GM04504 (cell line): ENCODE results near the gene LRRC37A3.
"Not testable (repeated sequence)": the region's sequence is repeated elsewhere in the genome, so short reads cannot be mapped to it uniquely, and the experiment has no call there.

Source experiments
- DNase-seq: peaks from one replicate; pipeline ENCODE4 v3.0.0-alpha.2; 2012; ENCODE audit warnings: low read depth

The LRRC37A3 gene

DNA sequence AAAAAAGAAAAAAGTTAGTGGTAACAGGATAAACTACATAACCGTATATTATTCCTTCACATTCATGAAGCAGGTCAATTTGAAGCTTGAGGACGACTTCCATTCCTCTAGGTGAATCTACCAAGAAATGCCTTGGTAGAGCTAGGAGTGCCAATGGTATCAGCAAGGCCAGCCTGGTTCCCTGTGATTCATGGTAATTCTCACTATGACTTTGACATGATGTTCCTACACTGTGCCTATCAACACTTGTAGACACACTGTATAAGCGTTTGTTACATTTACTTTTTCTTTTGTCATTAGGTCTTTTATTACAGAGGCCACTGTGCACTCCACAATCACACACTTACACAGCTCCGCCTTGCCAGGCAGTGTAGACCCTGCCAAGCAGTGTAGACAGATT lies 7.2 kb upstream of the LRRC37A3 start:
- DNase-seq: not testable (repeated sequence)

DNA sequence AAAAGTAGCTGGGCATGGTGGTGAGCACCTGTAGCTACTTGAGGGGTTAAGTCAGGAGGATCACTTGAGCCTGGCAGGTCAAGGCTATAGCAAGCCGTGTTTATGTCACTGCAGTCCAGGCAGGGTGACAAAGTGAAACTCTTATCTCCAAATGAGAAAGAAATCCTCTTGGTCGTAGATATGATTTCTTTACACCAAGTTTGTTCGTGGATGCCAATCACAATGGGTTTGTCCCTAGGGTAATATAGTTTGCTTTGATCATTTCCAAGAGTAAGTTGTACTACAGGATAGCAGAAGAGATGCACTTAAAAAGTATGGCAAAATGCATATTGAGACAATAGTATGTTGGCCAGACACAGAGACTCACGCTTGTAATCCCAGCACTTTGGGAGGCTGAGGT lies 6.0 kb upstream of the LRRC37A3 start:
- DNase-seq: not testable (repeated sequence)

DNA sequence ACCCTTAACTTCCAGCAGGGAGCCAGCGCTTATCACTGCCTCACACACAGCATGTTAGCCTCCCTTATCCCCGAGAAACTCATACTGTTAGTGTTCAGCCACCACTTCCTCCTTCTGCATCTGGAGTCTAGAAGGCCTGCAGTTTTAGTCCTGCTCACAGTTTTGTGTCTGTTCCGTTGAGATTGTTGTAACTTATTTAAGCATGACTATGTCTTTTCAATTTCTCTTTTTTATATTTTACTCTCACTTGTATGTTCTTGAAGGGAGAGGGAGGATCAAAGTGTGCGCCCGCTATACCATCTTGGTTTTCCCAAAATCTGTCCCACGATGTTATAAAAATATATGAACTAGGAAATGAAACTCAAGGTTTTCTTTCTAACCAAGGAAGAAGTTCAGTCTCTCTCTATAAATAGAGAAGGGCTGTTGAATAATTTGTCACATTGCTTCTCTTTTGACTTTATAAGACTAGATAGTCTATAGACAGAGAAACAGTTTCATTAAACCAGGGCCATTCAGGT lies 3.8 kb upstream of the LRRC37A3 start:
- not testable (repeated sequence) for DNase-seq

DNA sequence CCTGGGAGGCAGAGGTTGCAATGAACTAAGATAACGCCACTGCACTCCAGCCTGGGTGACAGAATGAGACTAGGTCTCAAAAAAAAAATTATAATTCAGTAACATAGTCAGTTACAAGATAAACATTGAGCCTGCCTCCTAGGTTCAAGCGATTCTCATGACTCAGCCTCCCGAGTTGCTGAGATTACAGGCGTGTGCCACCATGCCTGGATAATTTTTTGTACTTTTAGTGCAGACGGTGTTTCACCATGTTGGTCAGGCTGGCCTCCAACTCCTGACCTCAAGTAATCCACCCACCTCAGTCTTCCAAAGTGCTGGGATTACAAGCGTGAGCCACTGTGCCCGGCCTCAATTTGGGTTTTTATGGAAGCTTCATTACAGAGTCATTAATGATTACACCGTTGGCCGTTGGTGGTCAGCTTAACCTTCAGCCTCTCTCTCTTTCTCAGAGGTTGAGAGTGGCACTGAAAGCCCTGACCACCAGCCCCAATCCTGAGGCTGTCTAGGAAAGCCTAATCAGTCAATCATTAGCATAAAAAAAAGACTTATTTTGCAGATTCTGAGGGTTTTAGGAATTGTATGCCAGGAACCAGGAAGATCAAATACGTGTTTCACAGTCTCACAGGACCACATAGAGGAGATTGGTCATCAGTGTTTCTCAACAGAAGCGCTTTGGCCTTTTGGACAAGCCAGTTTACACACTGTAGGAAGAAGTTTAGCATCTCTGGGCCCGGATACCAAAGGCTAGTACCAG lies 1.3 kb upstream of the LRRC37A3 start:
- no peak for DNase-seq

DNA sequence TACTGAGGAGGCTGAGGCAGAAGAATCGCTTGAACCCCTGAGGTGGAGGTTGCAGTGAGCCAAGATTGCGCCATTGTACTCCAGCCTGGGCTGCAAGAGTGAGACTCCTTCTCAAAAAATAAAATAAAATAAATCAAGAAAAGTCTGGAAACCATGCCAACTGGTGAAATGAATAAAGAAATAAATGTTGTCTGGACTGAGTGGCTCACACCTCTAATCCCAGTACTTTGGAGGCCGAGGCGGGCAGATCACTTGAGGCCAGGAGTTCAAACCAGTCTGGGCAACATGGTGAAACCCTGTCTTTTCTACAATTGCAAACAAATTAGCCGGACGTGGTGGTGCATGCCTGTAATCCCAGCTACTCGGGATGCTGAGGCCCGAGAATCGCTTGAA lies 744 bp upstream of the LRRC37A3 start:
- no peak for DNase-seq

DNA sequence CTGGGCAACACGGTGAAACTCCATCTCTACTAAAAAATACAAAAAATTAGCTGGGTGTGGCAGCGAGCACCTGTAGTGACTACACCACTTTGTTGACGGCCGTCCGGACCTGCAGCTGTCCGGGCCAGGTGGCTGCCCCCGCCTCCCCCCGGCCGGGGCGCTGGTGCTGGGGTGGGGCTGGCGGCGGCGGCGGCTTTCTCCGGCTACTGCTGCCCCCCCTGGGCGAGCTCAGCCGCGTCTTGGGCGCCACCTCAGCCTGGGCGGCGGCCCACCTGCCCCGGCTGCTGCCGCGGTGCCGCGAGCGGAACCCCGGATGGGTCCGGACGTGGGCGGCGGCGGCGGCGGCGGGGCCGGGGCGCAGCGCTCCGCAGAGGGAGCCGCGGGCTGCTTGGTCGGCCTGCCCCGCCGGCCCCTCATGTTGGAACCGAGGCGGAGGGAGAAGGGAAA lies 413 bp downstream of the LRRC37A3 start:
- not testable (repeated sequence) for DNase-seq

DNA sequence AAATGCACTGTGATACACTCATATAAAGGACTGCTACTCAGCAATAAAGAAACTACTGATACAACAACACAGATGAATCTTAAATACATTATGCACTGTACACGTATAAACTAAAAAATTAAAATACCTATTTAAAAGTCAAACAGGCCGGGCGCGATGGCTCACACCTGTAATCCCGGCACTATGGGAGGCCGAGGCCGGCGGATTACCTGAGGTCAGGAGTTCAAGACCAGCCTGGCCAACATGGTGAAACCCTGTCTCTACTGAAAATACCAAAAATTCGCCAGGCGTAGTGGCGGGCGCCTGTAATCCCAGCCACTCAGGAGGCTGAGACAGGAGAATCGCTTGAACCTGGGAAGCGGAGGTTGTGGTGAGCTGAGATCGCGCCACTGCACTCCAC lies 1.7 kb downstream of the LRRC37A3 start:
- DNase-seq: not testable (repeated sequence)

DNA sequence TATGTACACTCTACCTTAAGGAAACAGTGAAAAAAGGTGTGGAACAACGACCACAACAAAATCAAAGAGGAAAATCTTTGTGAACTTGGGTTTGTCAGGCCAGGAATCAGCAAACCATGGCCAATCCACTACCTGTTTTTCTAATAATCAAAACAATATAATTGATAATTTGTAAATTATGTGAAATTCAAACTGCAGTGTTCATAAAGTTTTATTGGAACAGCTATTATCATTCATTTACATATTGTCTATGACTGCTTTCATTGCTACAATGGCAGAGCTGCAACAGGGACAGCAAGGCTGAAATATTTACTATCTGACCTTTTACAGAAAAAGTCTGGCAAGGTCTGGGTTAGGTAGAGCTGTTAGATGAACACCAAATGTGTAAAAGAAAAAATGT lies 4.0 kb downstream of the LRRC37A3 start:
- DNase-seq: not testable (repeated sequence)

DNA sequence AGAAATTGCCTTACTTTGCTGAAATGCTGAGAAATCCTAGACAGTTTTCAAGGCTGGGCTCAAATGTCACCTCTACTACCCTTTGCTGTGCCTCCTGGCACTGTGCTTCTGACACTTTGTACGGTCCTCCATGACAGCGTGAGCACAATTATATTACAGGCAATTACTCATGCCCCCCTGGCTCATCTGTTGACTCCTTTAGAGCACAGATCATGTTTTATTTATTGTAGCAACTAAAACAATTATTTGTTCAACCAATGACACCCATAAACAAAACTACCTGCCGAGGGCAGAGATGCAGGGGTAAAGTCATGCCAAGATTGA lies 9.1 kb downstream of the LRRC37A3 start:
- DNase-seq: not testable (repeated sequence)

DNA sequence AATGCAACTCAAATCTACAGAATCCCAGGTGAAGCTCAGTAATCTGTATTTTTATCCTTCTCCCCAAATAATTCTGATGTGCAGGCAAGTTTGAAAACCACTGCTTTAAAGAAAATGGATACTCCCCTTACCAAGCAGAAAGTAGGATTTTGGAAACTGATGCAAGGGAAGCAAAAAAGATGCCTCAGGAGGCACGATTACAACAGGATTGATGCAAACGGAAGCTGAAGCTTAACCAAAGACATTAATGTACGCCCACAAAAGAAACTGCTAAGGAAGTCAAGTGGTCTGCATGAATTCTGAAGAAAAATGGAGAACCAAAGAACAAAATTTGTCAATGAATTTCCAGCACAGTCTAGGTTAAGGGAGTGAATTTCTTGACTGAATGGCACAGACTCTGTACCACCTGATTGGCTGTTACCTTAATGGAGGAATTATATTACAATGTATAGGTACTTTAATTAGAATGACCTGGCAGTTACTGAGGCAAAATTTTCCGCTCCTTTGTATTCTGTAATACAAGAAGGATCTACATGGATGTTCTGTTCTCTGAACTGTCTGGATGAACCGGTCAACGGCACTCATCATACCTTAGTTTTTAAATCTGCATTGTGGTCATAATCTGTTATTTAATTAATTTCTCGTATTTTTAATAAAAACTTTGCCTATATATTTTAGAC lies 9.6 kb downstream of the LRRC37A3 start:
- not testable (repeated sequence) for DNase-seq

DNA sequence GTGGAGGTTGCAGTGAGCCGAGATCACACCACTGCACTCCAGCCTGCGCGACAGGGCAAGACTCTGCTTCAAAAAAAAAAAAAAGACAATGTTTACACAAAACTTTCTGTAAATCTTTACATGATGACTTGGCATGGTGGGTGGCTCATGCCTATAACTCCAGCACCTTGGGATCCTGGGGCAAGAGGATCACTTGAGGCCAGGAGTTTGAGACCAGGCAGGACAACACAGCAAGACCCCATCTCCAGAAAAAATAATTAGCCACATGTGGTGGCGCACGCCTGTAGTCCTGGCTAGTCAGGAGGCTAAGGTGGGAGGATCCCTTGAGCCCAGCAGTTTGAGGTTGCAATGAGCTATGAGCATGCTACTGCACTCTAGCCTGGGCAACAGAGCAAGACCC lies 15.2 kb downstream of the LRRC37A3 start:
- DNase-seq: not testable (repeated sequence)

DNA sequence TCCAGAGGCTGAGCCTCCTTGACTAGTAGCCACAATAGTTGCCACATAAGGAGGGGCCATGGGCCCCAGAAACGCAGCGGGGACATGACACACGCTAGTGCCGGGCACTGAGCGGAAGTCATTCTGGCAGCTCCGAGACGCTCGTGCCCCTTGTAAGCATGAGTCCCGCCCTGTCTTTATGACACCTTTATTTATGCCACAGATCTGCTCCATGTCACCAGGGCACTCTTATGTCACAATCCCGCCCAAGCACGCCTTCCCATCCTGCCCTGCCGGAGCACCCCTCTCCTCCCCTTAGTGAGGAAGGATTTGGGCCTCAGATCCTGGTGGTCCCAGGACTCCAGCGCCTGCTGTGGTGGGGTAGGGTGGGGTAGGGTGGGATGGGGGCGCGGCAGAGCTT lies 22.1 kb downstream of the LRRC37A3 start:
- not testable (repeated sequence) for DNase-seq

DNA sequence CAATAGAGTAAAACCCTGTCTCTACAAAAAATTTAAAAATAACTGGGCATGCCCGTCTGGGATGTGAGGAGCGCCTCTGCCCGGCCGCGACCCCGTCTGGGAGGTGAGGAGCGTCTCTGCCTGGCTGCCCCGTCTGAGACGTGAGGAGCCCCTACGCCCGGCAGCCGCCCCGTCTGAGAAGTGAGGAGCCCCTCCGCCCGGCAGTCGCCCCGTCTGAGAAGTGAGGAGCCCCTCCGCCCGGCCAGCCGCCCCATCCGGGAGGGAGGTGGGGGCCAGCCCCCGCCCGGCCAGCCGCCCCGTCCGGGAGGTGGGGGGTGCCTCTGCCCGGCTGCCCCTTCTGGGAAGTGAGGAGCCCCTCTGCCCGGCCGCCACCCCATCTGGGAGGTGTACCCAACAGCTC lies 45.1 kb downstream of the LRRC37A3 start:
- not testable (repeated sequence) for DNase-seq

DNA sequence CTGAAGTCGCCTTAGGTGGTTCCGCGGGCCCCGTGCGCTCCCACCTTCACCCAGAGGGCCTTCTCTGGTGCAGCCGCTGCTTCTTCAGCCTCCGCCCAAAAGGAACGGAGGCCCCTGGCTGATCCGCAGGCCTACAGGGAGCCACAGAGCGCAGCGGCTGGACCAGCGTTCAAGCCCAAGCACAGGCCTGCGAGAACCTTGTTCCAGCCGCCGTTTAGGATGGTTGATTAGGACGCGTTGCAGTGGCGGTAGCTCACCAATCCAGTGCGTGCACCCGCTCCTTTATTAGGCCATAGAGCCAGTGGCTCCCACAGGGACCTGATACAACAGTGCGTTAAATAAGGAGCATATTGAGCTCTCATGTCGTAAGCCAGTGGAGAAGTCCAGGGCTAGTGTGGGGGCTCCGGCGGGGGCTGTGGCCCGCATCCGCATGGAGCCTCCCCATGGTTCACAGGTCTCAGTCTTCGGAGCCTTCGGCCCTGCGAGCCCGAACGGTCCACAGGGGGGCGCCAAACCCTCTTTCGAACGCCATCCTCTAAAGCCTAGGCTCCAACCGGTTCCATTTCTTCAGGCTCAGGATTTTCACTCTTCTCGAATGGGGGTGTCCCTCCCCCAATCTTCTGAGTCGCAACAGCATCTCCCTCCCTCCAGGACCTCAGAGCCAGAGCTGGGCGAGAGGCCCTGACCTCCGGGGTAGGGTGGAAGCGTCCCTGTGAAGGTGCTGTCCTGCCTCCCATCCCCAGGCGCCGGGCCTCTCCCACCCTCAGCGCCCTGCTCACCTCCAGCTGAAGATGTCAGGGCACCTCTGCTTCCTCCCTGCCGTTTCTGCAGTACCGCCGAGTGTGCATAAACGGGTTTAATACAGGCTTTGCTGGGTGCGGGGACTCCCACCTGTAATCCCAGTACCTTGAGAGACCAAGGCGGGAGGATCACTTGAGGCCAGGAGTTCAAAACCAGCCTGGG lies 71.5 kb downstream of the LRRC37A3 start:
- not testable (repeated sequence) for DNase-seq

DNA sequence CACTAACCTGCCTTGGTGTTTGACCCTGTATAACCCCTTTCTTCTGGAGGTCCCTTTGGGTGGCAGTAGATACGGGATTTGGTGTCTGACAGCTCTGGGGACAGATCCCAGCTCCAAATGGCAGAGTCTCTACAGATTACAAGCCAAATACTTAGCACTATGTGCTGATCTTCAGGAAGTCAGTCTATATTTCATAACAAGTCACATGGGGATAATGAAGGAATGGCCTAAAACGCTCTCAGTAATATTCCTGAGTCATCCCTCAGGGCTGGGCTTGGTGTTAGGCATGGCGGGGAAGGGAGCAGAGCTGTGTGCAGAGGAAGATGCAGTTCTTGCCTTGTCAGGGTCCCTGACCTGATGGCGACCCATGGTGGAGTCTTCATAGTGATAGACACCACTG lies 72.4 kb downstream of the LRRC37A3 start:
- not testable (repeated sequence) for DNase-seq

DNA sequence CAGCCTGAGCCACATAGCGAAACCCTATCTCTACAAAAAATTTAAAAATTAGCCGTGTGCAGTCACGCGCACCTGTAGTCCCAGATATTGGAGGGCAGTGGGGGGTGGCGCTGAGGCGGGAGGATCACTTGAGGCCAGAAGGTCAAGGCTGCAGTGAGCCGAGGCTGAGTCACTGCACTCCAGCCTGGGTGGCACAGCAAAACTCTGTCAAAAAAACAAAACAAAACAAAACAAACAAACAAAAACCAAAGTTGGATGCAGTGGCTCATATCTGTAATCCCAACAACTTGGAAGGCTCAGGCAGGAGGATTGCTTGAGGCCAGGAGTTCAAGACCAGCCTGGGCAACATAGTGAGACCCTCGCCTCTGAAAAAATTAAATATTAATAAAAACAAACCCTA lies 75.4 kb downstream of the LRRC37A3 start:
- not testable (repeated sequence) for DNase-seq

DNA sequence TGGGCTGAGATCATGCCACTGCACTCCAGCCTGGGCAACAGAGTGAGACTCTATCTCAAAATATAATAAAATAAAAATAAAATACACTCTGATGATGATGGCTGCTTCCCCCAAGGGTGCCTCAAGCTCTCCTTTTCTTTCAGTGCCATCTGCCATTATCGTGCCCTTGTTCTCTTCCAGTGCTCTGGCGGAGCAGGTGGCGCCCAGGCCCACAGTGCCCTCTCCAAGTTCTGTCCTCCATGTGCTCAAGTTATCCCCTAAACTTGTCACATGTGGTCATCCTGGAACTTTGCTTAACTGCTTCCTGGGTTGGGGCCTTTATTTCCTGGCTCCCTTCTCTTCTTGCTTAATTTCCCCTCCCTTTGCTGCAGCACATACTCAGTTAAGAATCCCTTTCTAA lies 76.4 kb downstream of the LRRC37A3 start:
- not testable (repeated sequence) for DNase-seq

DNA sequence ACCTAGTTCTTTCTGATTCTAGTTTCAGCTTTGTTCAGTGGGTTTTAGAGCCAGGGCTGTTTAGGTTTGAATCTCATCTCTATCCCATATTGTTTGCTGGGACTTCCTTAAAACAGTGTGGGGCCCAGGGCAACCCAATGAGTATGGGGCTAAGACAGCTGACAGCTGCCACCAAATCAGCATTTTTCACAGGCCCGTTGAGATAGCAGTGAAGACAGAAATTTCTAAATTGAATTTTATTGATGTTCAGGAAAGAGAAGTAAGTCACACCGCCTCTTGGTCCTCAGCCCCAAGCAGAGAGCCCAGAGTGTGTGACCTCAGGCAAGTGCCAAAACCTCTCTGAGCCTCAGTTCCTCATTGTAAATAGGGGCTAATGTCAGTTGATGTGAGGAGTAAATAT lies 78.3 kb downstream of the LRRC37A3 start:
- DNase-seq: not testable (repeated sequence)

DNA sequence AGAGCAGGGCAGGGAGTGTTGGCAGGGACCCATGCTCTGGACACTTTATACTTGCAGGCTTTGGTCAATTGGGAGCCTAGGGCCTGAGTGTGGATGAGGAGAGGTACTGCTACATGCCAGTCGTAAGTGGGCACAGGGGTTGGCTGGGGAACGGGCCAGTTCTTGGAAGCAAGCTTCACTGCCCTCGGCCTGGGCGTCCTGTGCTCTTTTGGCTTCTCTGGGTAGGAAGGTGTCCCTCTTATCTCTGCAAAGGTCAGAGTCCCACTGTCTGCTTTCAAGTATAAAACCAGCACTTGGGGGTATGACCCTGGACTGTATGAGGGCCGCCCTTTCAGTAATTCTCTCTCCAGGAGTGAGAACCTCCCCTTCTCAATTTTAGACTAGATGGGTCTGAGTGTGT lies 80.8 kb downstream of the LRRC37A3 start:
- DNase-seq: not testable (repeated sequence)

DNA sequence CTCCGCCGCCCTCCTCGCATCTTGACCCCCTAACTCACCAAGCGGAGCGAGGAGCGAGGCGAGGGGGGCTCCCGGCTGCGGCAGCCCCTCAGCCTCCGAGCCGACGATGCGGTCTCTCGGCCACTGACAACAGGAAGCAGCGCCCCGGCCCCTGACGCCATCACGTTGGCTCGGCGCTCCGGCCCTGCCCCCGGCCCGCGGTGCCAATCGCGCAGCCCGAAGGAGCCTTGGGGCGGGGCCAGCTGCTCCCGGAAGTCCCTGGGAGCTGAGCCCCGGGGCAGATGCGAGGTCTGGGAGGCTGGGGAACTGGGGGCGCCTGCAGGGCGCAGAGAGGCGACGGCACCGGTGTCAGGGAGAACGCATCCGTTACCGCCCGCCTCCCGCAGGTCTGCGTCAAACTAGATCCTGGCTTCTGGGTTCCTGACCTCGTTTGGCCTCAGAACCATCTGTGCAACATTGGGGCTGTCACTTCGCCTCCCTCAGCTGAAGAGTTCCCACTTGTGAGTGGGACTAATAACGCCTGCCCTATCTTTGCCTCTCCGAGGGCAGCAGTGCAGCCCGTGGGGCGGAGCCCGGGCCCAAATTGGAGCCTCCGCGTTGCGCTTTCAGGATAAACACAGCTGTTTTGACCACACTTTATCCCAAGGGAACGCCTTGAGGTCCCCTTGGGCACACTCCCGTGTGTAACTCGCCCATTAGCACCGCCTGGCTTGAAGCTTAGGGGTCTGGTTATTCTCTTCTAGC lies 82.1 kb downstream of the LRRC37A3 start:
- peak; percentile 42 for DNase-seq

DNA sequence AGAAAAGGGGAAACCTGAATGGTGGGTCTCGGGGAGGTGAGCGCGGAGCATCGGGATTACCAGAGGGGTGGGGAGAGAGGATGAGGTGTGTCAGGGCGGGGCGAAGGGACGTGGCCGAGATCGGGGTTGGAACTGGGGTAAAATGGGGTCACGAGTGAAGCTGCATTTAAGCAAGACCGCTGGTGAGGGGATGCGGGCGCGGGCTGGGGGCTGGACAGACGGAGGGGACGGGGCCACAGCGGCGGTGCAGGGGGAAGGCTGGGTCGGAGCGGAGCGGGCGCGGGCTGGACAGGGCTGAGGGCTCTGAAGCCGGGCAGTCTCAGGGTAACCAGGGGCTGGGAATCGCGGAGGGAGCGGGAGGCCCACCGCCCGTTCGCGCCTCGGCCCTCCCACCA lies 82.7 kb downstream of the LRRC37A3 start:
- DNase-seq: not testable (repeated sequence)
